Measurements from ENCODE around the gene HS3ST5.

GRCh38 chr6:114355300-114355699, 12.5 kb upstream of the HS3ST5 start:
- no peak for TF ChIP-seq CTCF (IDR thresholded peaks at IDR 0.05)
- no peak for TF ChIP-seq POLR2A (IDR thresholded peaks at IDR 0.05)
- TF ChIP-seq POLR2AphosphoS5 (IDR thresholded peaks at IDR 0.05), result no peak
- no peak for TF ChIP-seq EP300 (IDR thresholded peaks at IDR 0.05)

Data from suprapubic skin (tissue), 4 donors.